Endothelial cell (in vitro differentiated cells): ENCODE measurements around the gene GMNC. TPM values are rescaled to one million over a fixed set of nuclear protein-coding genes. Genes with fewer than 3 reads are reported as not detected.

Experiments
- DNase-seq: peaks from one replicate; pipeline ENCODE4 v3.0.0; 2021; ENCODE audit warnings: low spot score
- H3K27ac Mint-ChIP-seq: one replicate; pipeline ENCODE4 v1.8.0; 2021; ENCODE audit warnings: mixed read lengths, inconsistent platforms; ENCODE audit not compliant: unreplicated experiment
- H3K27me3 Mint-ChIP-seq: one replicate; pipeline ENCODE4 v1.8.0; 2021; ENCODE audit warnings: mild to moderate bottlenecking, moderate library complexity, mixed read lengths, inconsistent platforms; ENCODE audit not compliant: unreplicated experiment
- H3K36me3 Mint-ChIP-seq: one replicate; pipeline ENCODE4 v1.8.0; 2021; ENCODE audit warnings: mild to moderate bottlenecking, low read depth, mixed read lengths, inconsistent platforms; ENCODE audit not compliant: unreplicated experiment
- H3K4me1 Mint-ChIP-seq: one replicate; pipeline ENCODE4 v1.8.0; 2021; ENCODE audit warnings: mild to moderate bottlenecking, mixed read lengths, inconsistent platforms; ENCODE audit not compliant: unreplicated experiment
- H3K4me3 Mint-ChIP-seq: one replicate; pipeline ENCODE4 v1.8.0; 2021; ENCODE audit warnings: mild to moderate bottlenecking, mixed read lengths, inconsistent platforms; ENCODE audit not compliant: unreplicated experiment
- H3K9me3 Mint-ChIP-seq: one replicate; pipeline ENCODE4 v1.8.0; 2021; ENCODE audit warnings: mixed read lengths, inconsistent platforms; ENCODE audit not compliant: unreplicated experiment
- total RNA-seq: library from RNA; stranded (reverse); fragmentation: NEBNext Ultra II Directional; extraction: Animal tissue kit (Norgen Biotek cat#: 25700); gene quantifications from one replicate; pipeline ENCODE4 v1.2.1, GENCODE V29; 2021; ENCODE audit not compliant: unreplicated experiment
- TF ChIP-seq, protein P1 (sequence below): fragments of 200-600 bp; sonication (generic); IDR thresholded peaks from one replicate; pipeline ENCODE4 v1.5.0; 2021; ENCODE audit warnings: antibody characterized with exemption; ENCODE audit not compliant: unreplicated experiment

Gene GMNC
- total RNA-seq, 1 donor from 2014 or later: not detected

DNA sequence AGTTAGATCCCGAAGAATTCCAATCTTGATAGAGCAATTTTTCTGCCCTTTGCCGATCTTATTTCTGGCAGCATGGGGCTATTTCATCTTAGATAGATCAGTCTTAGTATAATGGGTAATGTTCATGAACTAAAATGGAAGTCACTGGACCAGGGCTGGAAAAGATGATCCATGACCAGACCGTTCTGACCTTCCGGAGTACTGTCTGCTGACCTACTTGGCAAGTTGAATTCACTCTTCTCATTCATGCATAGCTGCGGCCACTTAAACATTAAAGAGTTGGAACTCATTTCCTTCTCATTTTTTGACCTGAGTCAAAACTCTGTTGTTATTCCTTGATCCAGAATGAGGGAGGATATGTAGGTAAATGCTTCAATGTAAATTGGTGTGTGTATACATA lies 32.5 kb downstream of the GMNC start:
- no peaks in the 10 kb centered on the region for H3K4me1 Mint-ChIP-seq
- H3K4me3 Mint-ChIP-seq: no peak overlapping the region
- no peaks in the 10 kb centered on the region for H3K27me3 Mint-ChIP-seq
- H3K36me3 Mint-ChIP-seq: no peaks in the 10 kb centered on the region
- no peak for DNase-seq
- TF ChIP-seq, protein P1, sequence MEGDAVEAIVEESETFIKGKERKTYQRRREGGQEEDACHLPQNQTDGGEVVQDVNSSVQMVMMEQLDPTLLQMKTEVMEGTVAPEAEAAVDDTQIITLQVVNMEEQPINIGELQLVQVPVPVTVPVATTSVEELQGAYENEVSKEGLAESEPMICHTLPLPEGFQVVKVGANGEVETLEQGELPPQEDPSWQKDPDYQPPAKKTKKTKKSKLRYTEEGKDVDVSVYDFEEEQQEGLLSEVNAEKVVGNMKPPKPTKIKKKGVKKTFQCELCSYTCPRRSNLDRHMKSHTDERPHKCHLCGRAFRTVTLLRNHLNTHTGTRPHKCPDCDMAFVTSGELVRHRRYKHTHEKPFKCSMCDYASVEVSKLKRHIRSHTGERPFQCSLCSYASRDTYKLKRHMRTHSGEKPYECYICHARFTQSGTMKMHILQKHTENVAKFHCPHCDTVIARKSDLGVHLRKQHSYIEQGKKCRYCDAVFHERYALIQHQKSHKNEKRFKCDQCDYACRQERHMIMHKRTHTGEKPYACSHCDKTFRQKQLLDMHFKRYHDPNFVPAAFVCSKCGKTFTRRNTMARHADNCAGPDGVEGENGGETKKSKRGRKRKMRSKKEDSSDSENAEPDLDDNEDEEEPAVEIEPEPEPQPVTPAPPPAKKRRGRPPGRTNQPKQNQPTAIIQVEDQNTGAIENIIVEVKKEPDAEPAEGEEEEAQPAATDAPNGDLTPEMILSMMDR: no peak
- no peak overlapping the region for H3K27ac Mint-ChIP-seq
- H3K9me3 Mint-ChIP-seq: no peaks in the 10 kb centered on the region

DNA sequence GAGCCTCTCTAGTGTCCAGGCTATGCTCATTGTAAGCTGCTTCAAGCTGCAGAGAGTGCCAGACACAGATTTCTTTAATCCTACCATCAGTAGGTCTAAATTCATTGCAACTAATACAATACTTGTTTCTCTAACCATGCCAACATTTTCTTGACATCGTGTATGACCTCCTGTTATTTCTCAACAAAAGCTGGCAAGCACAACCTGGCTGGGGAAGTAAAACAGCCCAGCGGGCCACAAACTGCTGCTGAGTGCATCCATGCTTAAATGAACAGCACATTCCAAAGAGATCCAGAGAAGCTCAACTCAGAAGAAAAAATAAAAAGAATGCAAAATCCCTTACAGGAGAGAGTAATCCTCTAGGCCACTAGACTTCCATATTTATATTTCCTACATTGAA lies 36.5 kb downstream of the GMNC start:
- no peak for DNase-seq
- H3K27ac Mint-ChIP-seq: no peak overlapping the region

DNA sequence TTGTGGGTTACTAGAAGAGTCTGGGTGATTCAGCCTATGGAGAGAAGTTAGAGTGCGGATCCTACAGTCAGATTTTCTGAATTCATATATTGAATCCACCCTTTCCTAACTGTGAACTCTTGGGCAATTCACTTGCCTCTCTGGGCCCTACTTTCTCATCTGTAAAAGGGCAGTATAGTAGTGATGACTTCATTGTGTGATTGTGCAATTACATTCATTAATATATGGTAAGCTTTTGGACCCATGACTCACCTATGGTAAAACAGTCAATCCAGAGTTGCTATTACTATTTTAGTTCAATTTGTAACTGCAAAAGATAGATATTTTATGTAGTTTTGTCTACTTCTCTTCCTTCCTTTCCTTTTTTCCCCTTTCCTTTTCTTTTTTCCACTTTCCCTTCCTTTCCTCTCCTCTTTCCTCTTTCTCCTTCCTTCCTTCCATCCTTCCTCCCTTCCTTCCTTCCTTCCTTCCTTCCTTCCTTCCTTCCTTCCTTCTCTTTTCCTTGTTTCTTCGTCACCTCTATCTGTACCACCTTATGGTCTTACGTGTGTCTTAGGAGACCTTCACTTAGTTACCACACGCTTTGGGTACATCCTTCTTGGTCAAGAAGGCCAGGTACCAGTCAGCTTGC lies 37.0 kb downstream of the GMNC start:
- no peaks in the 10 kb centered on the region for H3K36me3 Mint-ChIP-seq
- TF ChIP-seq, protein P1: no peak
- DNase-seq: no peak
- H3K4me3 Mint-ChIP-seq: no peak overlapping the region
- no peaks in the 10 kb centered on the region for H3K27me3 Mint-ChIP-seq
- no peaks in the 10 kb centered on the region for H3K9me3 Mint-ChIP-seq
- no peaks in the 10 kb centered on the region for H3K4me1 Mint-ChIP-seq
- no peak overlapping the region for H3K27ac Mint-ChIP-seq

More for the DNA sequence above, 36.5 kb downstream of the GMNC start:
- no peaks in the 10 kb centered on the region for H3K4me1 Mint-ChIP-seq
- TF ChIP-seq, protein P1: no peak
- no peaks in the 10 kb centered on the region for H3K27me3 Mint-ChIP-seq
- no peaks in the 10 kb centered on the region for H3K36me3 Mint-ChIP-seq
- H3K4me3 Mint-ChIP-seq: no peak overlapping the region
- no peaks in the 10 kb centered on the region for H3K9me3 Mint-ChIP-seq

DNA sequence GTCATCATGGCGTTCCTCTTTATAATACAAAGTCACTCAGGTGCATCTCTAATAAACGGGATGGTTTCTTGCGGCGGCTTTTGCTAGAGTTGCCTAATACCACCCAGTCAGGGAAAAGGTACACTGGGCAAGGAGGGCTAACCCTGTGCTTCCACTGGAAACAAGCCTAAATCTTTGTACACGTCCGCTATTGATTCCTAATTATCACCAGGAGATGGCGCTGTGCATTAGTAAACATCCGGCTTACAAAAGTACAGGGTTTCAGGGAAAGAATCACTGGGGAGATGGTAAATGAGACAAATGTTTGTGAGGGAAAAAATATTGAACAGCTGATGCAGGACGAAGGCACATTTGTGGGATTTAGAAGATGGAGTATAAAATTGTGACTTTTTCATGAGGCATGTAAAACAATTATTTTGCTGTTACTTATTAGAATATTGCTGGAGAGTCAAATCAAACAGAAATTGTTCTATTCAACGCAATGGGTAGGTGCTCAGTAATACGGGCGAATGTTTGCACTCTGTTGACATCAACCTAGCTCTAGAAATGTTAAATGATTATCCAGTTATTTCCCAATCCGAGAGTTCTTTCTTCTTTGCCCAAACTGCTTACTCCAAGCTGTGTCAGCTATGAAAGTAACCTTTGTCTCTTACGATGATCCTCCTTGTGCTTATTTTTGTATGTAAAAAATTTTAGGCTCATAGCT lies 50.6 kb downstream of the GMNC start:
- DNase-seq: peak; percentile 57
- no peaks in the 10 kb centered on the region for H3K36me3 Mint-ChIP-seq
- H3K27ac Mint-ChIP-seq: no peak overlapping the region
- TF ChIP-seq, protein P1: peak; percentile 79
- no peaks in the 10 kb centered on the region for H3K4me1 Mint-ChIP-seq
- no peaks in the 10 kb centered on the region for H3K9me3 Mint-ChIP-seq
- H3K27me3 Mint-ChIP-seq: peaks cover 1% of the 10 kb centered on the region
- no peak overlapping the region for H3K4me3 Mint-ChIP-seq

DNA sequence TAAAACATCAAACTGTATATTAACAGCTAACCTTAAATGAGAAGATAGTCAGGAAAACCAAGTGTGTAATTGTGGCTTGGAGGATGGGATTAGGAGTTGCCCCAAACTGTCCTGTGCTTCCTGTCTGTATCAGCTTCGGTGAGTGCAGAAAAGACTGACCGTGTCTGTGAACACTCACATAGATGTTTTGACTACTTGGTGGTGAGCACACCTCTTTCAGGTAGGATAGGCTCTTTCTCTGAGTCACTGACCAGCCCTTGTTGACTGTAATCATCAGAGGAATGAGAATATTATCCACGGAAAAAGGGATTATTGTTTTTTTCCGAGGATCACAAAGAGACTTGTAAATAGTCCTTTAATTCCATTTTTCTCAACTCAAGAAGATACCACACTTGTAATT lies 51.5 kb downstream of the GMNC start:
- TF ChIP-seq, protein P1: no peak
- Mint-ChIP-seq H3K4me3 (no peak overlapping the region), H3K4me1 (no peaks in the 10 kb centered on the region), H3K27me3 (peaks cover 1% of the 10 kb centered on the region), H3K36me3 (no peaks in the 10 kb centered on the region), H3K9me3 (no peaks in the 10 kb centered on the region), H3K27ac (no peak overlapping the region)
- DNase-seq: no peak
